Lung (tissue), 12 donors: ENCODE measurements around the gene C6orf15. TPM values are rescaled to one million over a fixed set of nuclear protein-coding genes. Genes with fewer than 3 reads are reported as not detected.

Source experiments
- ATAC-seq: fragments of 200-7000 bp; cut with Tn5 transposase; one replicate; pipeline ENCODE4 v1.9.1; 2020; ENCODE audit warnings: moderate number of reproducible peaks; ENCODE audit not compliant: insufficient read depth, low FRiP score
- DNase-seq, 3 donors: peaks; one replicate each; pipeline ENCODE4 v3.0.0-alpha.2; 2013 to 2017
- H3K27ac ChIP-seq, 2 donors: one replicate each; pipeline ENCODE4 v1.5.1; 2013; ENCODE audit warnings: mild to moderate bottlenecking in 2 of 2, moderate library complexity in 2 of 2, control low read depth in 1 of 2, inconsistent platforms in 1 of 2, low read depth in 1 of 2, low read length in 1 of 2
- H3K27me3 ChIP-seq, 3 donors: one replicate each; pipeline ENCODE4 v1.5.1; 2013; ENCODE audit warnings: low read length in 2 of 3; ENCODE audit not compliant: control insufficient read depth in 3 of 3, insufficient read depth in 3 of 3
- H3K36me3 ChIP-seq, 4 donors: one replicate each; pipeline ENCODE4 v1.5.1; 2013; ENCODE audit warnings: low read length in 4 of 4, mild to moderate bottlenecking in 1 of 4, moderate library complexity in 1 of 4; ENCODE audit not compliant: control insufficient read depth in 4 of 4, insufficient read depth in 4 of 4
- H3K4me1 ChIP-seq, 5 donors: one replicate each; pipeline ENCODE4 v1.5.1; 2013; ENCODE audit warnings: low read length in 5 of 5, mild to moderate bottlenecking in 2 of 5, moderate library complexity in 1 of 5; ENCODE audit not compliant: control insufficient read depth in 5 of 5, insufficient read depth in 5 of 5
- H3K4me3 ChIP-seq: one replicate; pipeline ENCODE4 v1.5.1; 2013; ENCODE audit warnings: mild to moderate bottlenecking, control low read depth, moderate library complexity
- H3K9ac ChIP-seq, 2 donors: one replicate each; pipeline ENCODE4 v1.5.1; 2013; ENCODE audit warnings: low read length in 2 of 2, control low read depth in 1 of 2; ENCODE audit not compliant: insufficient read depth in 1 of 2
- H3K9me3 ChIP-seq, 4 donors: one replicate each; pipeline ENCODE4 v1.5.1; 2013; ENCODE audit warnings: low read length in 3 of 4, mild to moderate bottlenecking in 1 of 4, moderate library complexity in 1 of 4; ENCODE audit not compliant: control insufficient read depth in 4 of 4, insufficient read depth in 3 of 4
- CTCF ChIP-seq: IDR thresholded peaks from 2 replicates; pipeline ENCODE4 v1.5.1; 2012; ENCODE audit warnings: mild to moderate bottlenecking; ENCODE audit errors: control extremely low read depth, extremely low read depth
- WGBS, 2 donors: extraction: QIAGEN DNeasy Blood & Tissue Kit; methylation state at CpG; one replicate each; pipeline ENCODE4 v1.1.7; 2013; 5-methylcytosine and 5-hydroxymethylcytosine counted together
- polyA plus RNA-seq, 2 donors: library from polyadenylated mRNA; stranded (reverse); fragments of 200-250 nt; gene quantifications; one replicate each; pipeline ENCODE4 v1.2.1, GENCODE V29; 2013
- total RNA-seq, 2 donors: library from RNA; depleted of rRNA in 1 of 2; stranded (reverse); fragments of >200 nt in 1 of 2; gene quantifications; one replicate each; pipeline ENCODE4 v1.2.1, GENCODE V29; 2014 to 2021
- donor health status: control.
- donor health status: control.
- donor health status: Bipolar disorder and iron deficiency.
- donor health status: healthy.
- donor health status: DM: yes; HTN: yes; CAD: no.

Gene C6orf15
- total and polyA plus RNA-seq, 4 donors: not detected

GRCh38 chr6:31079656-31080261, 32.6 kb downstream of the C6orf15 start:
- peak; percentile 76 for TF ChIP-seq CTCF

GRCh38 chr6:31076611-31077010, 35.8 kb downstream of the C6orf15 start:
- H3K4me3 ChIP-seq: no peak overlapping the region
- ATAC-seq: no peak
- H3K27me3 ChIP-seq: no peaks in the 10 kb centered on the region
- 95 to 97% methylated on average over 4 of the region's 4 CpGs for WGBS, 2 donors
- no peak for DNase-seq
- no peak for TF ChIP-seq CTCF
- no peaks in the 10 kb centered on the region for H3K9me3 ChIP-seq
- no peaks in the 10 kb centered on the region for H3K36me3 ChIP-seq
- H3K27ac ChIP-seq: no peak overlapping the region
- H3K4me1 ChIP-seq: peaks cover 0 to 20% (median 7%) of the 10 kb centered on the region in 5 donors
- H3K9ac ChIP-seq: no peak overlapping the region

More at GRCh38 chr6:31079656-31080261, 32.6 kb downstream of the C6orf15 start:
- Histone ChIP-seq H3K27ac (no peak overlapping the region), H3K9me3 (no peaks in the 10 kb centered on the region), H3K36me3 (no peaks in the 10 kb centered on the region), H3K4me3 (no peak overlapping the region), H3K9ac (no peak overlapping the region), H3K4me1 (peaks cover 0 to 6% (median 0%) of the 10 kb centered on the region in 5 donors), H3K27me3 (no peaks in the 10 kb centered on the region)
- WGBS, 2 donors: 22% methylated on average over 22 of the region's 22 CpGs
- DNase-seq: peak; percentile 75 to 81 (median 77)
- no peak for ATAC-seq

GRCh38 chr6:31075528-31075927, 36.8 kb downstream of the C6orf15 start:
- no peaks in the 10 kb centered on the region for H3K36me3 ChIP-seq
- H3K4me1 ChIP-seq: peaks cover 0 to 20% (median 7%) of the 10 kb centered on the region in 5 donors
- H3K27me3 ChIP-seq: no peaks in the 10 kb centered on the region
- WGBS, 2 donors: 95 to 100% methylated on average over 1 of the region's 1 CpG
- no peak overlapping the region for H3K4me3 ChIP-seq
- no peaks in the 10 kb centered on the region for H3K9me3 ChIP-seq
- H3K9ac ChIP-seq: no peak overlapping the region
- no peak for DNase-seq
- no peak for TF ChIP-seq CTCF
- ATAC-seq: no peak
- H3K27ac ChIP-seq: no peak overlapping the region

- Histone ChIP-seq H3K4me1 (peaks cover 0 to 18% (median 4%) of the 10 kb centered on the region in 5 donors), H3K9me3 (no peaks in the 10 kb centered on the region), H3K9ac (no peak overlapping the region), H3K4me3 (no peak overlapping the region), H3K27ac (no peak overlapping the region), H3K27me3 (no peaks in the 10 kb centered on the region), H3K36me3 (no peaks in the 10 kb centered on the region)
- TF ChIP-seq CTCF: no peak
- no peak for ATAC-seq
- 90% methylated on average over 4 of the region's 4 CpGs for WGBS, 2 donors
- DNase-seq: no peak
Observed at GRCh38 chr6:31074401-31074800, 38.0 kb downstream of the C6orf15 start.
